H4 (cell line): ENCODE data around the gene HPGDS. TPM values are rescaled to one million over a fixed set of nuclear protein-coding genes. Genes with fewer than 3 reads are reported as not detected.

Source experiments
- DNase-seq: peaks from one replicate; pipeline ENCODE4 v3.0.0-alpha.2; 2015; ENCODE audit warnings: low spot score
- total RNA-seq: library from RNA; depleted of rRNA; stranded (reverse); fragments of >200 nt; shearing (Covaris generic); gene quantifications from 2 replicates; pipeline ENCODE4 v1.2.3, GENCODE V29; 2014; rRNA removed

HPGDS gene
- total RNA-seq, 1 experiment from 2014 or later, result not detected

GRCh38 chr4:94256144-94256783 is 86.4 kb downstream of the HPGDS start:
- DNase-seq, result no peak

- no peak for DNase-seq
Observed at GRCh38 chr4:94253036-94253435, 89.6 kb downstream of the HPGDS start.

GRCh38 chr4:94251094-94251493 is 91.5 kb downstream of the HPGDS start:
- DNase-seq, result no peak

Other genes with a start within 250 kb of the HPGDS start
- gene SMARCAD1, start 135.0 kb downstream of the HPGDS start, total RNA-seq, result 23.9 and 29.9 TPM in 2 replicates
- 21.1 and 34.7 TPM in 2 replicates for gene PDLIM5, start 109.1 kb upstream of the HPGDS start, total RNA-seq